ENCODE data around the gene KNCN. TPM values are rescaled to one million over a fixed set of nuclear protein-coding genes. Genes with fewer than 3 reads are reported as not detected.

Gene KNCN
- total RNA-seq, 1 donor from 2014 or later = not detected

DNA sequence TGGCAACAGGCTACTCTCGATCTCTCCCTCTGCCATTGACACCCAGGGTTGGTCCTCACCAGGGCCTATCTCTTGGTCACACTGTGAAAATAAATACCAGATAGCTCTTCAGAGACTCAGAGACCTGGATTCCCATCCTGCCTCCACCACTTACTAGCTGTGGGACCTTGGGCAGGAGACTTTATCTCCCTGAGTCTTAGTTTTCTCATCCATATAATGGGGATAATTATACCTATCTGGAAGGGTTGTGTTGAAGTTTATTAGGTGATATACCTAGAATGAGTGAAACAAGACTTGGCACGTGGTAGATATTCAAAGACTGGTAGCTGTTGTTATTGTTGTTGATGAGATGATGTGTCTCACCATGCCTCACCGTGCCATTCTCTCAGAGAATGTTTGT, 54.4 kb downstream of the KNCN start:
- ATAC-seq = no peak

DNA sequence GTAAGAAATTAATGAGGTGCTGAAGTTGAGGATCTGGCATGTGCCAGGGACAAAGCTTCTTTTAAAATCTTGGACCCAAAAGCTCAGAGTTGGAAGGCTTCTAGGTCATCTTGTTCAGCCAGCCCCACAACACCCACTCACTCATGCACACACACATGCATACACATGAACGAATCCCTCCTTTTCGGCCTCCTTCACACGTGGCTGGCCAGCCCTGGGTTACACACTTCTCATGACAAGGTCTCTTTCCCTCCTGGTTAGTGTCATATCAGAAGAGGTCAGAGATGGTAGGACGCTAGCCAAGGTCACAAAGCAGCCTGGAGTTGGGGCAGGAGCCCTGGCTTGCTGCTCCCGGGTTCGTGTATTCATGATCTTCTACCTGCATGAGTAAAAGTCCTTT, 54.9 kb downstream of the KNCN start:
- ATAC-seq = no peak

DNA sequence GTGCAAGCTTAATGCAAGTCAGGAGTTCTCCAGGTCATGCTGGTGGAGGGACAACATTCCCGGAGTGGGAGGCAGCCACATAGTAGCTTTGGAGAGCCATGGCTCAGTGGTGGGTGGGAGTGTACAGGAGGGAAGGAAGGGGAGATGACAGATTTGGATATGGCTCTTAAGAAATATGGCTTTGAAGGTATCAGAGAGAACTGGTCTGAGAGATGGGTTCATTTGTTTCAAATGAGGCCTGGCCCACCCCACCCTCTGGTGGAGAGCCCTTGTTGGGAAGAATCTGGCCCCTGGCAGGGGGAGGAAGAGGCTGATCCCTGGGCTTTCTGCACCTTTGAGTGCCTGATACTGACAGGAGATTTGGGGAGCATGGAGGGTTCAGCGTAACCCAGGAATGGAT, 55.7 kb downstream of the KNCN start:
- ATAC-seq = no peak

Other genes with a start within 250 kb of the KNCN start
- 42.0 TPM for gene LRRC41, start 248.0 kb downstream of the KNCN start, total RNA-seq
- gene UQCRH, start 247.9 kb downstream of the KNCN start, total RNA-seq = 291 TPM
- gene NSUN4, start 210.8 kb downstream of the KNCN start, total RNA-seq = 18.5 TPM
- 8.7 TPM for gene FAAH, start 157.3 kb downstream of the KNCN start, total RNA-seq
- gene DMBX1, start 61.8 kb downstream of the KNCN start, total RNA-seq = not detected
- gene MKNK1, start 52.6 kb upstream of the KNCN start, total RNA-seq = 31.3 TPM
- 13.9 TPM for gene MOB3C, start 65.2 kb upstream of the KNCN start, total RNA-seq
- gene ATPAF1, start 116.7 kb upstream of the KNCN start, total RNA-seq = 24.2 TPM
- not detected for gene TEX38, start 120.2 kb upstream of the KNCN start, total RNA-seq
- 63.6 TPM for gene EFCAB14, start 167.5 kb upstream of the KNCN start, total RNA-seq
- gene CYP4B1, start 247.4 kb upstream of the KNCN start, total RNA-seq = 13.5 TPM

Data from esophagus mucosa (tissue), 1 donor.